HEK293 (cell line): ENCODE data around the gene PMAIP1.

Experiments used
- ATF2 ChIP-seq: fragments of 450-650 bp; formaldehyde crosslinking; IDR thresholded peaks from 2 replicates; pipeline ENCODE4 v1.5.1; 2016; ENCODE audit warnings: missing biosample characterization, missing genetic modification characterization, low read depth
- CTCF ChIP-seq: fragments of 450-650 bp; formaldehyde crosslinking; IDR thresholded peaks from 2 replicates; pipeline ENCODE4 v1.5.1; 2016; ENCODE audit warnings: missing biosample characterization, missing genetic modification characterization
- PRDM10 ChIP-seq: fragments of 450-650 bp; formaldehyde crosslinking; IDR thresholded peaks from 2 replicates; pipeline ENCODE4 v1.5.1; 2016; ENCODE audit warnings: missing biosample characterization, missing genetic modification characterization

GRCh38 chr18:59926131-59926530 is 26.3 kb downstream of the PMAIP1 start:
- TF ChIP-seq CTCF (tag by site-specific recombination) (no peak), PRDM10 (tag by site-specific recombination) (no peak), ATF2 (tag by site-specific recombination) (no peak)
